HG02981 (cell line): ENCODE results near the gene PAM.

Experiments used
- ATAC-seq: cut with Tn5 transposase; IDR thresholded peaks from one replicate; pipeline ENCODE4 v1.9.1; 2021; ENCODE audit warnings: mild to moderate bottlenecking, moderate library complexity; ENCODE audit not compliant: unreplicated experiment

The PAM gene

GRCh38 chr5:102777099-102777498 lies 22.0 kb downstream of the PAM start:
- no peak for ATAC-seq

GRCh38 chr5:102778478-102778877 lies 23.4 kb downstream of the PAM start:
- ATAC-seq, result peak; percentile 63

GRCh38 chr5:102781359-102781758 lies 26.3 kb downstream of the PAM start:
- no peak for ATAC-seq

GRCh38 chr5:102781786-102782185 lies 26.7 kb downstream of the PAM start:
- no peak for ATAC-seq

- no peak for ATAC-seq
Measured at GRCh38 chr5:102782217-102782872, 27.2 kb downstream of the PAM start.

GRCh38 chr5:102787134-102787533 lies 32.0 kb downstream of the PAM start:
- no peak for ATAC-seq

- ATAC-seq, result no peak
Measured at GRCh38 chr5:102788788-102789187, 33.7 kb downstream of the PAM start.

- ATAC-seq, result no peak
Measured at GRCh38 chr5:102789469-102789868, 34.4 kb downstream of the PAM start.

GRCh38 chr5:102790748-102791147 lies 35.6 kb downstream of the PAM start:
- ATAC-seq, result no peak

GRCh38 chr5:102792705-102793104 lies 37.6 kb downstream of the PAM start:
- no peak for ATAC-seq

GRCh38 chr5:102794047-102794446 lies 38.9 kb downstream of the PAM start:
- no peak for ATAC-seq

- no peak for ATAC-seq
Measured at GRCh38 chr5:102794677-102795331, 39.7 kb downstream of the PAM start.

GRCh38 chr5:102795526-102795925 lies 40.4 kb downstream of the PAM start:
- no peak for ATAC-seq

GRCh38 chr5:102796009-102796408 lies 40.9 kb downstream of the PAM start:
- ATAC-seq, result no peak

- no peak for ATAC-seq
Measured at GRCh38 chr5:102796498-102796897, 41.4 kb downstream of the PAM start.

- ATAC-seq, result no peak
Measured at GRCh38 chr5:102797322-102797884, 42.3 kb downstream of the PAM start.

GRCh38 chr5:102798104-102798785 lies 43.1 kb downstream of the PAM start:
- ATAC-seq, result no peak

- no peak for ATAC-seq
Measured at GRCh38 chr5:102799017-102799416, 43.9 kb downstream of the PAM start.

GRCh38 chr5:102800427-102800826 lies 45.3 kb downstream of the PAM start:
- ATAC-seq, result no peak

- ATAC-seq, result peak; percentile 75
Measured at GRCh38 chr5:102801371-102801770, 46.3 kb downstream of the PAM start.

- ATAC-seq, result no peak
Measured at GRCh38 chr5:102802708-102803458, 47.8 kb downstream of the PAM start.
